Stimulated activated CD8-positive, alpha-beta memory T cell treated with anti-CD3 and anti-CD28 coated beads, Interleukin-7, amount 100 ng/mL, for 4 hours (primary cell): ENCODE measurements around the gene BRD3OS.

Experiments
- DNase-seq, 2 donors: peaks; one replicate each; pipeline ENCODE4 v3.0.0-alpha.2; 2020; ENCODE audit warnings: low read depth in 2 of 2

Gene BRD3OS, protein sequence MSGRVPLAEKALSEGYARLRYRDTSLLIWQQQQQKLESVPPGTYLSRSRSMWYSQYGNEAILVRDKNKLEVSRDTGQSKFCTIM

DNA sequence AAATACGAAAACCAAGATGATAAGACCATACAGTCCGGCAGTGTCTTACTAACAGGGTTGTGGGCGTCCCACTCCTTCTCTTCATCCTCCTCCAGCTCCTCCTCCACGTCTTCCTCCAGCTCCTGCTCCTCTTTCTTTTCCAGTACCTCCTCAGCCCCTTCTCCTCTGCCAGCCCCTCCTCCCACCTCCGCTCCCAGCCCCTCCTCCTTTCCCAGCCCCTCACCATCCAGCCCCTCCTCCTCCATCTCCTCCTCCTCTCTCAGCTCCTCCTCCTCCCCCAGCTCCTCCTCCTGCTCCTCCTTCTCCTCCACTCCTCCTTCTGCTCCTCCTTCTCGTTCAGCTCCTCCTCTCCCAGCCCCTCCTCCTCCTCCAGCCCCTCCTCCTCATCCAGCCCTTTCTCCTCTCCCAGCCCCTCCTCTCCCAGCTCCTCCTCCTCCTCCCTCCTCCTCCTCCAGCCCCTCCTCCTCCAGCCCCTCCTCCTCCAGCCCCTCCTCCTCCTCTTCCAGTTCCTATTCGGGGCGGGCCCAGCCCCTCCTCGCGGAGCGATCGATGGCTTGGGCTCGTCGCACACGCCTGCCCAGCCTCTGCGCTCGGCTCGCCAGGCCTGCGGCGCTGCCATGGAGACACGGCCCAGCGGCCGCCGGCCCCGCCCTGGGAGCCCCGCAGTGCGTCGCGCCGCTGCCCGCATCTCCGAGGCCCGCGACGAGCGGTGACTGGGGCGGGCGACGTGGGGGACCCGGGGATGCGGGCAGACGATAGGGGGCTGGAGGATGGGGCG is at the start of gene BRD3OS:
BRD3OS (plus strand) TSS at position 654 of the 778 bp plus-strand sequence. CDS start 1,267 bp downstream, outside the sequence.
- DNase-seq = peak; percentile 85 to 89

- DNase-seq = no peak
Measured at GRCh38 chr9:133975511-133975910, 49.8 kb upstream of the BRD3OS start.

DNA sequence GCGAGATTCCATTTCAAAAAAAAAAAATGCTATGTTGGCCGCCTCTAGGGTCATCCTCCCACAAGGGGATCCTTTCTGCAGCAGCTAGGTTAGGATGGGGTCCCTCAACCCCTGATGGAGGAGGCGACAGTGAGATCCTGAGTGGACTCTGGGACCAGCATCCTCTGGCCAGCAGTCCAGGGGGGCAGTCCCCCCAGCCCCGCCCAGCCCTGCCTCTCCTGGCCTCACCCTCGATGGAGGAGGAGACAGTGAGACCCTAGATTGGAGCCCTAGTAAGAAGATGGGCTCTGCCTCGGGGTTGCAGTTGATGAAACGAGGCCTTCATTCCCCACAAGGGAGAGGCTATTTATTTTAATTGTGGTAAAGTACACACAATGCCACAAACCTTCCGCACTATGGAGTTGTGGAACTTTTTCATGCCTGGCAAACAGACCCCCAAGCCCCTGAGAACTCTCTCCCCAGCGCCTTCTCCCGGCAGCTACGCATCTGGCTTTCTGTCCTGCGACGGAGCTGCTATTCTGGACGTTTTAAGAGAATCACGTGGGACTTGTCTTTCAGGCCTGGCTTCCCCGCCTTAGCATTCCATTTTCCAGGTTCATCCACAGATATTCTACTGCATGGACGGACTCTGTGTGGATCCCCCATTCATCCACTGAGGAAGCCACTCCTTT is 49.0 kb upstream of the BRD3OS start:
- no peak for DNase-seq

DNA sequence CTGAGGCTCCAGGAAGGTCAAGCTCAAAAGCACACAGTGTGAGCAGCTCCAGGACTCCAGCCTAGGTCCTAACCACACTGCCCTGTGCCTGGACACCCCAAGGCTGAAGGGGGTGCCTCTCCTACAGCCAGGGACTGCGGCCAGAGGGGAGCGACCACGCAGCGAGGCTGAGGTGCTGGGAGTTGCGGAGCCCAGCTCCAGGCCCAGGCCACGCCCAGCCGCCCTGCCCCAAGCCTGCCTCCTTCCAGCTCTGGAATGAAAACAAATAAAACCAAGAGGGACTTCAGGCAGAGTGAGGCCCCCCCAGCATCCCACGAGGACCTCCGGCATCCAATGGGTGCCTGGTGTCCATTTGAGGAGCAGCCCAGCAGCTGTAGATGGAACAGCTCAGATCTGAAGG is 48.4 kb upstream of the BRD3OS start:
- no peak for DNase-seq

- no peak for DNase-seq
Measured at GRCh38 chr9:133977421-133978201, 47.7 kb upstream of the BRD3OS start.

DNA sequence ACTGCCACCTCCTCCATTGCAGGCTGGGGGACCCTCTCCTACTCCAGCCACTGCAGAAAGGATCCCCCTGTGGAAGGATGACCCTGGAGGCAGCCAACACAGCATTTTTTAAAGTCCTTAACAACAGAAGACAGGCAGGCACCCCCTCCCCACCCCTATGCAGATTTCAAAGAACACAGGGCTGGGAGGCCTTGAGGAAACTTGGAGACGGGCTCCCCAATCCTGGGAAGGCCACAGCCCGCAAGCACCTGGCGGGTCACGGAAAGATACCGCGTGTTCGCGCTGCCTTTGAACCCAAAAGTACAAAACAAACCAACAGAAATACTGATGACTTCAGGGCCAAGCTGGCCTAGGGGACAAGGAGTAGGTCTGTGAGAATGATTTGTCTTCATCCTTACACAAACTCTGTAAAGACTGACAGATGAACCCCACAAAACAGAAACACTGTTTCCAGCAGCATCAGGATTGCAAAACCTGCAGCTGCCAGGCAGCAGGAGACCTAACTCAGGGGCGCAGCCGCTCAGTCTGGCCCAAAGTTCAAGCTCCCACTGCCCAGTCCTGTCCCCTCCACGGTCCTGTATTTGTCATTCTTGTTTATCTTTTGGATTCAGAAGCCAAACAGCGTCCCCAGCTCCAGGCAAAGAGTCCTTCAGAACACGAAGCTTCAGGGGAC is 46.9 kb upstream of the BRD3OS start:
- no peak for DNase-seq

DNA sequence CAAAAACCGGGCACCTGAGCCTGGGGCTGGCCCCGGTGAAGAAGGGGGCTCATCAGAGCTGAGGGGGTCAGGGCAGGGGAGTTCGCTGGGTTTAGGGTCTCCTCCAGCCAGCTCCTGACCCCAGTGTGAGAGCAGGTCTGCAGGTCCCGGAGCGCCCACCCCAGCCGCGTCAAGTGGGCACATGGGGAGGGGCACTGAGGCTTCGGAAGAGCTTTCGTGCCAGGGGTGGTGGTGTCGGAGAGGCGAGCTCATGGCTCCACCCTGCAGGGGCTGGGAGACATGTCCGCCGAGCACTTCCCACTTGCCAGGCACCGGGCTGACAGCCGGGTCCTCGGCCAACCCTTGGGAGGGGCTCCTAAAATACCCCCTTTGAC is 46.4 kb upstream of the BRD3OS start:
- DNase-seq = no peak

DNA sequence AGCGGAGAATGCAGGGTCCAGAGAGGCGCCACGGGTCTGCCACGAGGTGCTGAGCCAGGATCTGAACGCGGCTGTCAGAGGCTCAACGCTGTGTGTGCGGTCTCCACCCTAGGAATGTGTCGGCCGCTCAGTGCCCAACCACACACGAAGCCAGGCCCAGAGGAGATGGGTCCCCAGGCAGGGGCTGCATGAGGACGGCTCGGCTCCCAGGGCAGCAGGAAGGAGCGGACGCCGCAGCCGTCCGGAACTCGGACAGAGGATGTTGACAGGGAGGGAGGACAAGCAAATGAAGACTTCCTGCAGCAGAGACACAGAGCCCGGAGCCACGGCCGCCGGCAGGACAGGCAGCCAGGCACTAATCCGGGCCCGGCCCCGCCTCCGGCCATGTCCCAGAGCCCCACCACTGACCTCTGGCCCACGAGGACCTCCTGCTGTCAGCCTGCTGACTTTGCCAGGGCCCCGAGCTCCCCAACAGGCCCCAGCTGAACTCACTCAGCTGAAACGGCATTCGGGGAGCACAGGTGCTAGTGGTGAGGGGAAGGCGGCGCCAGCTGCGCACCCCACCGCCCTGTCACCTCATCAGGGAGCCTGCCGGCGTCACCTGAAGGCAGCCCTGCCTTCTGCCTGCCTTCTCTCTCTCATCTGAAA is 45.9 kb upstream of the BRD3OS start:
- DNase-seq = no peak

- DNase-seq = no peak
Measured at GRCh38 chr9:133979921-133980863, 45.1 kb upstream of the BRD3OS start.

GRCh38 chr9:133980864-133981588 is 44.3 kb upstream of the BRD3OS start:
- DNase-seq = no peak

GRCh38 chr9:133981589-133981957 is 43.7 kb upstream of the BRD3OS start:
- no peak for DNase-seq

DNA sequence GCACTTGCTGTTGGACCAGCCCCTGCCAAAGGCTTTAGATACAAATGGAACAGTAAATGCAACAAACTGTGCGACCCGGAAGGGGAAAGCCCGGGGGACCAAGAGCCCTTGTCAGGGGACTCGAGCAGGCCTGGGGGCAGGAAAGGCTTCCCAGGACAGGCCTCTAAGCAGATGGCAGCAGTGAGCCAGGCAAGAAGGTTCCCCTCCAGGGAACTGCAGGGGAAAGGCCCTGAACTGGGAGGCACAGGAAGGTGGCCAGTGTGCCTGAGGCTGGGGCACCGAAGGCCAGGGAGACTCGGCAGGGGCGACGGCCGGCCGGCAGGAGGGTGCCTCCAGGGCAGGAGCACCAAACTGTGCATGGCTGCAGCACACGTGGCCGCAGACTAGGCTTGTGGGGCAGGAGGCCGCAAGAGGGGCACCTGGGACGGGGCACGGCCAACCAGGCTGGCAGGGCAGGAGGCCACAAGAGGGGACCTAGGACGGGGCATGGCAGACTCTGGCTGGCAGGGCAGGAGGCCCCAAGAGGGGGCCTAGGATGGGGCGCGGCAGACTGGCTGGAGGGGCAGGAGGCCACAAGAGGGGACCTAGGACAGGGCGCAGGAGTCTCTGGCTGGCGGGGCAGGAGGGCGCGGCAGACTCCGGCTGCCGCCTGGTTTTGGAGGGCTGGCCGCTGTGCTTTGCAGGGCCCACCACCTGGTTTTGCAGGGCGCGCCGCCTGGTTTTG is 43.2 kb upstream of the BRD3OS start:
- DNase-seq = no peak

DNA sequence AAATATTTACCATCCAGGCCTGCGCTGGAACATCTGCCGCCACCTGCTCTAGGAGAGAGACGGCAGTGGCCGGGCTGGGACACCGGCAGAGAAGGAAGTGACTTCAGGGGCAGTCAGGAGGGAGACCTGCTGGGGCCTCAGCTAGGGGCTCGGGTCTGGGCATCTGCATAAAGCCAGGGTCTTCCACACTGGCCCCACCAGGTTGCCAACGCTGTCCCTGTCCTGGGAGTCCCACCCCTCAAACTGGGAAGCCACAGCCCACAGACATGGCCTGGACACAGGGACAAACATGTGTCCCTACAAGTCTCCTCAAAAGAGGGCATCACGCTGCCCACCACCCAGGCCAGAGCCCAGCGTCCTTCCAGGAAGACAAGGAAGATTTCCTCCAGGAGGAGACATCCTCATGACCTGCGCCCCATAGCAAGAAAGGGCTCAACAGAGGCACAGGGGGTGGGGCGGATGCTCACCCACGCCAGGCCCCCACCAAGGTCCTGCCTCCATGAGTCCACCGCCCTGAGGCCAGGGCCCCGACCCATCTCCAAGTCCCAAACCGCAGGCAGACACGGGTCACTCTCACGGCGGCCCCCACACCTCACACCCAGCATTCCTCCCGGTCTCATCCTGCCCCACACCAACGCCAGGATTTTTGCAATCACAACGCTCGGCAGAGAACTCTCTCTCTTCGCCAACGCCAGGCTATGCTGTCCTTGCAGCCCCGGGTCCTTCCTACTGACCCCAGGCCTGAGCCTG is 42.1 kb upstream of the BRD3OS start:
- DNase-seq = no peak

- DNase-seq = no peak
Measured at GRCh38 chr9:133986061-133986460, 39.2 kb upstream of the BRD3OS start.

GRCh38 chr9:133986774-133987445 is 38.4 kb upstream of the BRD3OS start:
- DNase-seq = no peak

DNA sequence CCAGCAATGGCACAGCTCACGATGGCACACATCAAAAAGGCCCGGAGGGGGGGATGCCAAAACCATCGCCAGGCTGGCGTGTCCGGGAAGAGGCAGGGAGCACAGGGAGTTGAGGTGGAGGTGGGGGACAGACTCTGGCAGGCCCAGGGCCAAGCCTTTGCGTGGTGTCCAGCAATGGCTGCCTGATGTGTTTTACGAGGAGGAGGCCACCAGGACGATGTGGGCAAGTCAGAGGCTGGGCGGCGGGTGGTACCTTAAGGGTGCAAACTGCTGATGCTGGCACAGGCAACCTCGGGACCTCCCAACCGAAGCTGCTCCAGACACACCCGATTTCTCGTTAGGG is 37.9 kb upstream of the BRD3OS start:
- no peak for DNase-seq

GRCh38 chr9:133987946-133988665 is 37.2 kb upstream of the BRD3OS start:
- DNase-seq = no peak
